HEK293 (cell line): Measurements from ENCODE around the gene BDH1.

ENCODE experiments used
- CTCF ChIA-PET: fragments of 350-600 bp; formaldehyde crosslinking; extraction: SDS; loops from one replicate; lab custom pipeline; 2021; ENCODE audit warnings: antibody characterized with exemption; lab: Yijun Ruan, JAX
- POLR2A ChIA-PET: fragments of 300-600 bp; formaldehyde crosslinking; extraction: SDS; loops from one replicate; lab custom pipeline; 2020; ENCODE audit warnings: antibody characterized with exemption, inconsistent platforms; lab: Yijun Ruan, JAX
- H3K27ac ChIP-seq: fragments of 200-500 bp; sonication (Bioruptor generic); 2 replicates; pipeline ENCODE4 v1.5.1; 2014; ENCODE audit warnings: low read depth, low read length, control low read depth, inconsistent platforms; ENCODE audit errors: extremely low read depth
- H3K36me3 ChIP-seq, 2 experiments: fragments of 200-500 bp in 1 of 2; sonication (Bioruptor generic) in 1 of 2; 1 replicate in 1 of 2; 2 replicates in 1 of 2; pipeline ENCODE4 v1.5.1; 2014 to 2017; ENCODE audit warnings: inconsistent platforms in 2 of 2, low read length in 2 of 2; ENCODE audit not compliant: control insufficient read depth in 2 of 2, insufficient read depth in 1 of 2
- H3K4me1 ChIP-seq: fragments of 200-500 bp; sonication (Bioruptor generic); 2 replicates; pipeline ENCODE4 v1.5.1; 2014; ENCODE audit warnings: mild to moderate bottlenecking, low read length, inconsistent platforms; ENCODE audit not compliant: control insufficient read depth, insufficient read depth
- H3K4me3 ChIP-seq: 2 replicates; pipeline ENCODE4 v1.5.1; 2011; ENCODE audit warnings: low read depth, mild to moderate bottlenecking, control low read depth, low read length, moderate library complexity
- H3K9me3 ChIP-seq: fragments of 200-500 bp; sonication (Bioruptor generic); 2 replicates; pipeline ENCODE4 v1.5.1; 2014; ENCODE audit warnings: low read depth, low read length, inconsistent platforms; ENCODE audit not compliant: control insufficient read depth, insufficient read depth
- GLI2 ChIP-seq: fragments of 450-650 bp; formaldehyde crosslinking; IDR thresholded peaks from 2 replicates; pipeline ENCODE4; 2017; ENCODE audit warnings: missing biosample characterization, missing genetic modification characterization, low read depth, borderline replicate concordance
- GLIS2 ChIP-seq: fragments of 450-650 bp; formaldehyde crosslinking; IDR thresholded peaks from 2 replicates; pipeline ENCODE4 v1.5.1; 2016; ENCODE audit warnings: missing biosample characterization, missing genetic modification characterization
- HOXD13 ChIP-seq: sonication (generic); formaldehyde crosslinking; IDR thresholded peaks from 2 replicates; pipeline ENCODE4 v1.8.0; 2022; ENCODE audit warnings: missing genetic modification reagents, borderline replicate concordance
- KLF1 ChIP-seq: fragments of 450-650 bp; formaldehyde crosslinking; IDR thresholded peaks from 2 replicates; pipeline ENCODE4 v1.5.1; 2016; ENCODE audit warnings: missing biosample characterization, missing genetic modification characterization
- KLF10 ChIP-seq: fragments of 450-650 bp; IDR thresholded peaks from 2 replicates; pipeline ENCODE4 v1.5.1; 2018; ENCODE audit warnings: missing biosample characterization, mild to moderate bottlenecking, missing genetic modification characterization
- OVOL3 ChIP-seq: fragments of 450-650 bp; formaldehyde crosslinking; IDR thresholded peaks from 2 replicates; pipeline ENCODE4 v1.5.1; 2016; ENCODE audit warnings: missing biosample characterization, missing genetic modification characterization
- PRDM1 ChIP-seq: fragments of 450-650 bp; formaldehyde crosslinking; IDR thresholded peaks from 2 replicates; pipeline ENCODE4; 2016; ENCODE audit warnings: missing biosample characterization, missing genetic modification characterization
- SALL2 ChIP-seq: fragments of 450-650 bp; formaldehyde crosslinking; IDR thresholded peaks from 2 replicates; pipeline ENCODE4 v1.5.0; 2017; ENCODE audit warnings: missing biosample characterization, mild to moderate bottlenecking, missing genetic modification characterization, borderline replicate concordance
- SP2 ChIP-seq: fragments of 450-650 bp; formaldehyde crosslinking; IDR thresholded peaks from 2 replicates; pipeline ENCODE4 v1.5.1; 2016; ENCODE audit warnings: missing biosample characterization, missing genetic modification characterization
- ZBTB44 ChIP-seq: fragments of 450-650 bp; IDR thresholded peaks from 2 replicates; pipeline ENCODE4 v1.5.1; 2018; ENCODE audit warnings: missing biosample characterization, mild to moderate bottlenecking, missing genetic modification characterization
- ZNF112 ChIP-seq: fragments of 450-650 bp; formaldehyde crosslinking; IDR thresholded peaks from 2 replicates; pipeline ENCODE4 v1.5.0; 2017; ENCODE audit warnings: missing biosample characterization, missing genetic modification characterization
- ZNF121 ChIP-seq: fragments of 450-650 bp; formaldehyde crosslinking; IDR thresholded peaks from 2 replicates; pipeline ENCODE4 v1.5.1; 2016; ENCODE audit warnings: missing biosample characterization, missing genetic modification characterization
- ZNF132 ChIP-seq: fragments of 450-650 bp; formaldehyde crosslinking; IDR thresholded peaks from 2 replicates; pipeline ENCODE4 v1.5.1; 2017; ENCODE audit warnings: missing biosample characterization, missing genetic modification characterization, borderline replicate concordance
- ZNF133 ChIP-seq: fragments of 450-650 bp; formaldehyde crosslinking; IDR thresholded peaks from 2 replicates; pipeline ENCODE4 v1.5.1; 2016; ENCODE audit warnings: missing biosample characterization, missing genetic modification characterization
- ZNF157 ChIP-seq: fragments of 450-650 bp; formaldehyde crosslinking; IDR thresholded peaks from 2 replicates; pipeline ENCODE4 v1.5.1; 2016; ENCODE audit warnings: missing biosample characterization, missing genetic modification characterization
- ZNF18 ChIP-seq: fragments of 450-650 bp; formaldehyde crosslinking; IDR thresholded peaks from 2 replicates; pipeline ENCODE4 v1.5.1; 2016; ENCODE audit warnings: missing biosample characterization, missing genetic modification characterization
- ZNF184 ChIP-seq: fragments of 450-650 bp; IDR thresholded peaks from 2 replicates; pipeline ENCODE4 v1.5.1; 2018; ENCODE audit warnings: missing biosample characterization, mild to moderate bottlenecking, missing genetic modification characterization
- ZNF23 ChIP-seq: fragments of 450-650 bp; formaldehyde crosslinking; IDR thresholded peaks from 2 replicates; pipeline ENCODE4 v1.5.1; 2016; ENCODE audit warnings: missing biosample characterization, missing genetic modification characterization, borderline replicate concordance
- ZNF266 ChIP-seq: fragments of 450-650 bp; formaldehyde crosslinking; IDR thresholded peaks from 2 replicates; pipeline ENCODE4 v1.5.1; 2016; ENCODE audit warnings: missing biosample characterization, missing genetic modification characterization, low read depth
- ZNF280D ChIP-seq: fragments of 450-650 bp; formaldehyde crosslinking; IDR thresholded peaks from 2 replicates; pipeline ENCODE4 v1.5.1; 2016; ENCODE audit warnings: missing biosample characterization, missing genetic modification characterization
- ZNF311 ChIP-seq: fragments of 450-650 bp; formaldehyde crosslinking; IDR thresholded peaks from 2 replicates; pipeline ENCODE4 v1.5.1; 2017; ENCODE audit warnings: missing biosample characterization, missing genetic modification characterization, borderline replicate concordance
- ZNF341 ChIP-seq: fragments of 450-650 bp; formaldehyde crosslinking; IDR thresholded peaks from 2 replicates; pipeline ENCODE4; 2016; ENCODE audit warnings: low read depth, missing biosample characterization, missing genetic modification characterization
- ZNF426 ChIP-seq: fragments of 450-650 bp; formaldehyde crosslinking; IDR thresholded peaks from 2 replicates; pipeline ENCODE4 v1.5.1; 2017; ENCODE audit warnings: missing biosample characterization, missing genetic modification characterization, mild to moderate bottlenecking, inconsistent platforms, moderate library complexity
- ZNF521 ChIP-seq: fragments of 450-650 bp; formaldehyde crosslinking; IDR thresholded peaks from 2 replicates; pipeline ENCODE4 v1.5.1; 2017; ENCODE audit warnings: missing biosample characterization, mild to moderate bottlenecking, missing genetic modification characterization
- ZNF571 ChIP-seq: fragments of 450-650 bp; formaldehyde crosslinking; IDR thresholded peaks from 2 replicates; pipeline ENCODE4 v1.5.0; 2017; ENCODE audit warnings: missing biosample characterization, missing genetic modification characterization
- ZNF580 ChIP-seq: fragments of 450-650 bp; formaldehyde crosslinking; IDR thresholded peaks from 2 replicates; pipeline ENCODE4 v1.5.1; 2016; ENCODE audit warnings: missing biosample characterization, missing genetic modification characterization
- ZNF692 ChIP-seq: fragments of 450-650 bp; formaldehyde crosslinking; IDR thresholded peaks from 2 replicates; pipeline ENCODE4 v1.5.1; 2016; ENCODE audit warnings: missing biosample characterization, missing genetic modification characterization
- ZNF768 ChIP-seq: fragments of 450-650 bp; formaldehyde crosslinking; IDR thresholded peaks from 2 replicates; pipeline ENCODE4 v1.5.1; 2018; ENCODE audit warnings: missing biosample characterization, mild to moderate bottlenecking, missing genetic modification characterization
- ZSCAN30 ChIP-seq: fragments of 450-650 bp; IDR thresholded peaks from 2 replicates; pipeline ENCODE4 v1.5.1; 2018; ENCODE audit warnings: missing biosample characterization, mild to moderate bottlenecking, missing genetic modification characterization, moderate library complexity

BDH1 gene

GRCh38 chr3:197546307-197547085 is 9.3 kb downstream of the BDH1 start:
- Histone ChIP-seq H3K4me1 (no peaks in the 10 kb centered on the region), H3K4me3 (no peak overlapping the region), H3K27ac (no peak overlapping the region), H3K9me3 (no peaks in the 10 kb centered on the region), H3K36me3 (no peaks in the 10 kb centered on the region)
- TF ChIP-seq SALL2 (tag by site-specific recombination) = no peak
- no peak for TF ChIP-seq ZNF341 (tag by site-specific recombination)
- no peak for TF ChIP-seq ZNF266 (tag by site-specific recombination)
- no peak for TF ChIP-seq ZNF580 (tag by site-specific recombination)
- TF ChIP-seq GLI2 (tag by site-specific recombination) = no peak
- no peak for TF ChIP-seq ZNF280D (tag by site-specific recombination)
- no peak for TF ChIP-seq ZNF768 (tag by site-specific recombination)
- TF ChIP-seq ZNF132 (tag by site-specific recombination) = no peak
- no peak for TF ChIP-seq ZNF157 (tag by site-specific recombination)
- no peak for TF ChIP-seq HOXD13
- no peak for TF ChIP-seq PRDM1 (tag by site-specific recombination)
- no peak for TF ChIP-seq SP2
- TF ChIP-seq ZNF121 (tag by site-specific recombination) = no peak
- ChIA-PET POLR2A (no interaction called here), CTCF (no interaction called here)

GRCh38 chr3:197545571-197545970 is 10.2 kb downstream of the BDH1 start:
- H3K27ac ChIP-seq = no peak overlapping the region
- POLR2A ChIA-PET = no interaction called here
- TF ChIP-seq ZNF692 (tag by site-specific recombination) (no peak), OVOL3 (tag by site-specific recombination) (no peak), ZNF426 (tag by site-specific recombination) (no peak), ZNF184 (tag by site-specific recombination) (no peak), ZNF18 (no peak), ZBTB44 (tag by site-specific recombination) (no peak), ZNF311 (tag by site-specific recombination) (no peak), ZSCAN30 (no peak), ZNF23 (tag by site-specific recombination) (no peak), ZNF112 (tag by site-specific recombination) (no peak), KLF10 (tag by site-specific recombination) (no peak), KLF1 (no peak), ZNF521 (no peak), GLIS2 (tag by site-specific recombination) (no peak), ZNF133 (tag by site-specific recombination) (no peak), ZNF571 (tag by site-specific recombination) (no peak)

More at GRCh38 chr3:197545571-197545970, 10.2 kb downstream of the BDH1 start:
- no peaks in the 10 kb centered on the region for H3K36me3 ChIP-seq
- H3K4me3 ChIP-seq = no peak overlapping the region
- no peaks in the 10 kb centered on the region for H3K9me3 ChIP-seq
- CTCF ChIA-PET = no interaction called here
- no peaks in the 10 kb centered on the region for H3K4me1 ChIP-seq
